HepG2 (cell line): ENCODE data around the gene ZIM2. TPM values are rescaled to one million over a fixed set of nuclear protein-coding genes. Genes with fewer than 3 reads are reported as not detected.

Source experiments
- ATAC-seq: fragments of 200-7000 bp; cut with Tn5 transposase; 3 replicates; pipeline ENCODE4 v1.9.1; 2020; ENCODE audit warnings: mild to moderate bottlenecking, moderate library complexity
- BruUV-seq: library from RNA; stranded (reverse); fragments of 400-500 nt; replicated peaks from 2 replicates; lab custom pipeline; 2021; lab: Mats Ljungman, UMichigan
- CTCF ChIA-PET: fragments of 300-600 bp; formaldehyde crosslinking; extraction: SDS; loops from one replicate; lab custom pipeline; 2021; ENCODE audit warnings: low total read pairs, inconsistent platforms, low intra/inter-chr PET ratio; lab: Yijun Ruan, JAX
- POLR2A ChIA-PET: fragments of 350-600 bp; sonication (Branson Sonifier 250); formaldehyde crosslinking; loops from one replicate; lab custom pipeline; 2020; ENCODE audit warnings: antibody characterized with exemption, inconsistent platforms; lab: Yijun Ruan, JAX
- DNase-seq: peaks from one replicate; pipeline ENCODE4 v3.0.0-alpha.2; 2015; ENCODE audit warnings: low spot score
- FAIRE-seq: peaks from 3 replicates; lab custom pipeline; 2011; peaks lifted over from hg19 to GRCh38; lab: Jason Lieb, UNC
- H2AFZ ChIP-seq: one replicate; pipeline ENCODE4 v1.6.1; 2011; ENCODE audit warnings: low read length, inconsistent platforms
- H3K27ac ChIP-seq: fragments of 300-600 bp; 3 replicates; pipeline ENCODE4 v1.8.0; 2011; ENCODE audit warnings: mixed run types, mild to moderate bottlenecking, mixed read lengths, low read length, inconsistent platforms; ENCODE audit not compliant: insufficient read depth; ENCODE audit errors: extremely low read length
- H3K27me3 ChIP-seq, 2 experiments: fragments of 200-600 bp in 1 of 2; 2 replicates in 1 of 2; 3 replicates in 1 of 2; pipeline versions ENCODE4 v1.6.0 to v1.8.0; 2011; ENCODE audit warnings: low read length in 2 of 2, mild to moderate bottlenecking in 2 of 2, moderate library complexity in 2 of 2, inconsistent platforms in 1 of 2; ENCODE audit not compliant: insufficient read depth in 2 of 2, control insufficient read depth in 1 of 2
- H3K36me3 ChIP-seq, 2 experiments: fragments of 200-600 bp in 1 of 2; replicated peaks in 1 of 2; 2 replicates in 1 of 2; 3 replicates in 1 of 2; pipeline versions ENCODE4 v1.5.1 to v1.8.0; 2011; ENCODE audit warnings: low read length in 2 of 2, inconsistent platforms in 1 of 2; ENCODE audit not compliant: insufficient read depth in 2 of 2, control insufficient read depth in 1 of 2
- H3K4me1 ChIP-seq: 2 replicates; pipeline ENCODE4 v1.5.1; 2012; ENCODE audit warnings: low read length, inconsistent platforms; ENCODE audit not compliant: insufficient read depth
- H3K4me2 ChIP-seq: 2 replicates; pipeline ENCODE4 v1.6.0; 2011; ENCODE audit warnings: low read depth, low read length, inconsistent platforms
- H3K4me3 ChIP-seq, 3 experiments: fragments of 200-600 bp in 1 of 3; sonication (generic), shearing (Covaris generic) in 1 of 3; replicated peaks in 1 of 3; 2 replicates each; pipeline ENCODE4 v1.5.1; 2011 to 2016; ENCODE audit warnings: low read length in 3 of 3, inconsistent platforms in 2 of 3, low read depth in 2 of 3, mild to moderate bottlenecking in 2 of 3, control low read depth in 1 of 3, mixed read lengths in 1 of 3; ENCODE audit not compliant: insufficient read depth in 1 of 3
- H3K79me2 ChIP-seq: one replicate; pipeline ENCODE4 v1.6.1; 2011; ENCODE audit warnings: low read length, inconsistent platforms; ENCODE audit not compliant: insufficient read depth
- H3K9ac ChIP-seq: 2 replicates; pipeline ENCODE4 v1.6.0; 2011; ENCODE audit warnings: mild to moderate bottlenecking, low read depth, low read length, inconsistent platforms; ENCODE audit not compliant: insufficient read depth
- H3K9me3 ChIP-seq: 2 replicates; pipeline ENCODE4 v1.5.1; 2012; ENCODE audit warnings: mild to moderate bottlenecking, low read length
- H4K20me1 ChIP-seq: 2 replicates; pipeline ENCODE4 v1.6.0; 2011; ENCODE audit warnings: inconsistent platforms, mild to moderate bottlenecking, low read length, moderate library complexity; ENCODE audit not compliant: insufficient read depth
- FOSL2 ChIP-seq: sonication (generic); formaldehyde crosslinking; IDR thresholded peaks from 2 replicates; pipeline ENCODE4 v1.4.0; 2020; ENCODE audit warnings: missing genetic modification reagents
- GMEB1 ChIP-seq: sonication (generic); formaldehyde crosslinking; IDR thresholded peaks from 2 replicates; pipeline ENCODE4 v1.5.1; 2020; ENCODE audit warnings: missing genetic modification reagents, mild to moderate bottlenecking, borderline replicate concordance
- HIC2 ChIP-seq: sonication (generic); formaldehyde crosslinking; IDR thresholded peaks from 2 replicates; pipeline ENCODE4 v1.9.0; 2022; ENCODE audit warnings: low read depth, missing genetic modification reagents
- HMG20A ChIP-seq: IDR thresholded peaks from 2 replicates; pipeline ENCODE4 v1.6.1; 2016; ENCODE audit warnings: borderline replicate concordance
- HMGXB4 ChIP-seq, 2 experiments: sonication (generic) in 1 of 2; formaldehyde crosslinking in 1 of 2; IDR thresholded peaks; 2 replicates each; pipeline versions ENCODE4 v1.4.0 to v1.6.1; 2018 to 2020; ENCODE audit warnings: missing genetic modification reagents in 2 of 2, borderline replicate concordance in 1 of 2, low read depth in 1 of 2, mild to moderate bottlenecking in 1 of 2, missing biosample characterization in 1 of 2
- MED1 ChIP-seq: sonication (generic); formaldehyde crosslinking; IDR thresholded peaks from 2 replicates; pipeline ENCODE4 v1.4.0; 2020; ENCODE audit warnings: missing genetic modification reagents
- NRL ChIP-seq: sonication (generic); formaldehyde crosslinking; IDR thresholded peaks from 2 replicates; pipeline ENCODE4 v1.5.0; 2020; ENCODE audit warnings: missing genetic modification reagents, mild to moderate bottlenecking, moderate library complexity, borderline replicate concordance
- POLR2A ChIP-seq, 2 experiments: IDR thresholded peaks; 2 replicates each; pipeline ENCODE4 v1.6.1; 2011; ENCODE audit warnings: low read depth in 2 of 2, low read length in 2 of 2, mild to moderate bottlenecking in 1 of 2, moderate library complexity in 1 of 2; ENCODE audit not compliant: insufficient read depth in 1 of 2
- POLR2G ChIP-seq: fragments of 200-400 bp; formaldehyde crosslinking; IDR thresholded peaks from 2 replicates; pipeline ENCODE4 v1.6.1; 2018; ENCODE audit warnings: mild to moderate bottlenecking, low read depth, low read length, moderate library complexity
- RBM22 ChIP-seq: fragments of 200-400 bp; formaldehyde crosslinking; optimal IDR thresholded peaks from 2 replicates; pipeline ENCODE3; 2017; ENCODE audit warnings: mild to moderate bottlenecking, low read length, moderate library complexity
- SAFB2 ChIP-seq: sonication (generic); formaldehyde crosslinking; IDR thresholded peaks from 2 replicates; pipeline ENCODE4 v1.5.1; 2020; ENCODE audit warnings: missing genetic modification reagents, low read depth, mild to moderate bottlenecking, borderline replicate concordance
- SSRP1 ChIP-seq: IDR thresholded peaks from 2 replicates; pipeline ENCODE4 v1.6.1; 2016; ENCODE audit warnings: control low read depth
- TBL1XR1 ChIP-seq: fragments of 150-350 bp; IDR thresholded peaks from 2 replicates; pipeline ENCODE4 v1.6.1; 2014; ENCODE audit warnings: borderline replicate concordance, low read length; ENCODE audit not compliant: partially characterized antibody
- U2AF2 ChIP-seq: fragments of 200-400 bp; formaldehyde crosslinking; IDR thresholded peaks from 2 replicates; pipeline ENCODE4 v1.6.1; 2017; ENCODE audit warnings: low read depth, mild to moderate bottlenecking, low read length
- ZC3H13 ChIP-seq: sonication (generic); formaldehyde crosslinking; IDR thresholded peaks from 2 replicates; pipeline ENCODE4 v1.8.1; 2023; ENCODE audit warnings: mild to moderate bottlenecking, missing genetic modification reagents, moderate library complexity
- ZNF547 ChIP-seq: sonication (generic); formaldehyde crosslinking; IDR thresholded peaks from 2 replicates; pipeline ENCODE4 v1.5.1; 2020; ENCODE audit warnings: mild to moderate bottlenecking, missing genetic modification reagents
- ZNF572 ChIP-seq: sonication (generic); formaldehyde crosslinking; IDR thresholded peaks from 2 replicates; pipeline ENCODE4 v1.5.1; 2020; ENCODE audit warnings: mild to moderate bottlenecking, missing genetic modification reagents
- WGBS: methylation state at CpG from one replicate; pipeline ENCODE4 v1.1.6; 2017; ENCODE audit warnings: low lambda C conversion rate; 5-methylcytosine and 5-hydroxymethylcytosine counted together
- in situ Hi-C: cut with HindIII; loops from 2 replicates; pipeline ENCODE4 v1.10.0; 2017; ENCODE audit warnings: low pct_unique_long_range_greater_than_20kb; ENCODE audit not compliant: extremely low pct_ligation_motif_present
- intact Hi-C: fragments of 100-400 bp; cut with micrococcal nuclease; formaldehyde crosslinking; loops from one replicate; pipeline ENCODE4 v1.10.0; 2022; ENCODE audit not compliant: unreplicated experiment
- polyA plus RNA-seq, 8 experiments: library from polyadenylated mRNA; depleted of rRNA in 3 of 8; stranded (reverse) in 7 of 8; unstranded in 1 of 8; fragments of >200 nt; fragmentation: Illumina TruSeq in 4 of 8; extraction: Trizol in 4 of 8; gene quantifications; 2 replicates each; pipeline versions ENCODE4 v1.2.1 to v1.2.3, GENCODE V29; 2011 to 2016; ENCODE audit warnings: low read depth in 4 of 8, missing spikeins in 1 of 8, mixed read lengths in 1 of 8; ENCODE audit not compliant: insufficient read depth in 1 of 8
- total RNA-seq, 5 experiments: library from RNA; depleted of rRNA; stranded (reverse); fragments of >200 nt; fragmentation: Illumina TruSeq; extraction: Trizol; gene quantifications; 2 replicates each; pipeline ENCODE4 v1.2.3, GENCODE V29; 2016; ENCODE audit warnings: low read depth in 1 of 5

The ZIM2 gene
- total and polyA plus RNA-seq, 2 of the 13 experiments (the other 11 are each of a cell fraction or from before 2014, with no cell fraction given) = 7.2 to 10.3 TPM

DNA sequence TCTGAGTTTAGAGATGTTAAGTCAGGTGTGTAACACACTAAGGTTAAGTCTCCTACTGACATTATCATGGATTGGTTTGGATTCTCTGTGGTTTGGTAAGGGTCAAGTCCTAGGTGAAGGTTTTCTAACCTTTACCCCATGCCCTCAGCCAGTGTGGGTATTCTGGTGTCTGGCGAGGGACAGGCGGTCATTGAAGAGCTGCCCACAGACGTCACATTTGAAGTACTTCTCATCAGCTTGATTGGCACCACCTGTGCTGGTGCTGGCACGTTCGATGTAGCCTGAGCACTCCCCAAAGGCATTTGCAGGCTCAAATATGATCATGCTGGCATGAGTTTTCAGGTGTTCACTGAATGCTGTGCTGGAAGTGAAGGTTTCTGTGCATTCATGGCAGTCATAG, 27.0 kb downstream of the ZIM2 start:
- TF ChIP-seq POLR2G (peak; percentile 66; the same call in 1 of the 2 replicates), POLR2A (IDR thresholded peaks at IDR 0.05; ENCODE audit: insufficient read depth in 1 of 2, low read depth in 2 of 2, low read length in 2 of 2) (0 out of 4 replicates have a peak, but pooled peaks of 1 of the 2 experiments have one; percentile 18), MED1 (peak; percentile 15; the same call in 1 of the 2 replicates), NRL (no peak), SAFB2 (CRISPR knock-in tag) (peak; percentile 91; the same call in 1 of the 2 replicates), ZNF572 (no peak), HMG20A (no peak), FOSL2 (CRISPR knock-in tag) (no peak), ZC3H13 (CRISPR knock-in tag) (peak; percentile 23; the same call in 1 of the 2 replicates), SSRP1 (CRISPR knock-in tag) (peak; percentile 53; the same call in 1 of the 2 replicates), GMEB1 (CRISPR knock-in tag) (no peak), U2AF2 (no peak), RBM22 (peak; percentile 95), HIC2 (CRISPR knock-in tag) (0 out of 2 replicates have a peak, but pooled peaks have one; percentile 3), ZNF547 (CRISPR knock-in tag) (no peak), HMGXB4 (CRISPR knock-in tag; IDR thresholded peaks at IDR 0.05; ENCODE audit: borderline replicate concordance in 1 of 2, low read depth in 1 of 2) (no peak), TBL1XR1 (no peak)
- no TSS peak for BruUV-seq
- in situ Hi-C loops (no loop called here), intact Hi-C loops (no loop called here)
- H3K9ac ChIP-seq = no peak overlapping the region
- FAIRE-seq (no peak), DNase-seq (no peak), ATAC-seq (no peak)
- no peak overlapping the region for H3K4me3 ChIP-seq
- H3K27me3 ChIP-seq = no peaks in the 10 kb centered on the region
- WGBS = 80% methylated on average over 1 of the region's 5 CpGs
- no peaks in the 10 kb centered on the region for H3K4me1 ChIP-seq
- no peak overlapping the region for H3K4me2 ChIP-seq
- peaks cover 13 to 68% of the 10 kb centered on the region in 2 experiments for H3K36me3 ChIP-seq
- H3K79me2 ChIP-seq = no peaks in the 10 kb centered on the region
- peaks cover 30% of the 10 kb centered on the region for H4K20me1 ChIP-seq
- CTCF ChIA-PET = no interaction called here
- H2AFZ ChIP-seq = no peak overlapping the region
- POLR2A ChIA-PET = no interaction called here
- peaks cover 10% of the 10 kb centered on the region; the same call in 1 of the 2 replicates for H3K9me3 ChIP-seq
- H3K27ac ChIP-seq = no peak overlapping the region
